Small intestine (tissue), 7 donors: Measurements from ENCODE around the gene C6orf15. TPM values are rescaled to one million over a fixed set of nuclear protein-coding genes. Genes with fewer than 3 reads are reported as not detected.

ENCODE experiments used
- DNase-seq, 2 donors: peaks; one replicate each; pipeline versions ENCODE4 v3.0.0 to v3.0.0-alpha.2; 2013
- FAIRE-seq: peaks from 2 replicates; lab custom pipeline; 2012; peaks lifted over from hg19 to GRCh38; lab: Jason Lieb, UNC
- H3K27ac ChIP-seq, 3 donors: one replicate each; pipeline ENCODE4 v1.5.1; 2013; ENCODE audit warnings: low read length in 2 of 3, mild to moderate bottlenecking in 2 of 3, control low read depth in 1 of 3, inconsistent platforms in 1 of 3, low read depth in 1 of 3, moderate library complexity in 1 of 3
- H3K27me3 ChIP-seq, 3 donors: one replicate each; pipeline ENCODE4 v1.6.1; 2013; ENCODE audit warnings: low read length in 3 of 3, inconsistent platforms in 1 of 3; ENCODE audit not compliant: control insufficient read depth in 3 of 3, insufficient read depth in 3 of 3
- H3K36me3 ChIP-seq, 3 donors: one replicate each; pipeline ENCODE4 v1.6.1; 2013; ENCODE audit warnings: low read length in 3 of 3, inconsistent platforms in 1 of 3, low read depth in 1 of 3, mild to moderate bottlenecking in 1 of 3, moderate library complexity in 1 of 3; ENCODE audit not compliant: control insufficient read depth in 3 of 3, insufficient read depth in 2 of 3
- H3K4me1 ChIP-seq, 3 donors: one replicate each; pipeline ENCODE4 v1.6.1; 2013; ENCODE audit warnings: low read length in 2 of 3, inconsistent platforms in 1 of 3, low read depth in 1 of 3, mild to moderate bottlenecking in 1 of 3, moderate library complexity in 1 of 3; ENCODE audit not compliant: control insufficient read depth in 3 of 3, insufficient read depth in 2 of 3
- H3K4me3 ChIP-seq, 3 donors: one replicate each; pipeline ENCODE4 v1.5.1; 2013; ENCODE audit warnings: low read length in 3 of 3, control low read depth in 1 of 3, inconsistent platforms in 1 of 3, low read depth in 1 of 3, mild to moderate bottlenecking in 1 of 3, moderate library complexity in 1 of 3
- H3K9me3 ChIP-seq, 2 donors: one replicate each; pipeline ENCODE4 v1.6.1; 2013; ENCODE audit warnings: low read depth in 1 of 2, low read length in 1 of 2; ENCODE audit not compliant: control insufficient read depth in 2 of 2, insufficient read depth in 1 of 2
- WGBS, 3 donors: extraction: QIAGEN DNeasy Blood & Tissue Kit; methylation state at CpG; one replicate each; pipeline ENCODE4 v1.1.7; 2013; 5-methylcytosine and 5-hydroxymethylcytosine counted together
- polyA plus RNA-seq, 4 donors: library from polyadenylated mRNA; stranded (reverse) in 3 of 4; unstranded in 1 of 4; fragments of 200-250 nt in 3 of 4; fragments of 120-200 nt in 1 of 4; gene quantifications; one replicate each; pipeline versions ENCODE4 v1.2.1 to v1.2.3, GENCODE V29; 2013
- donor health status: healthy with polysubstance abuse.
- donor health status: control.
- donor health status: control.
- donor health status: Bipolar disorder and iron deficiency.
- donor health status: healthy.

Gene C6orf15
- polyA plus RNA-seq, 4 donors: not detected

- Histone ChIP-seq H3K9me3 (no peaks in the 10 kb centered on the region), H3K36me3 (peaks cover 0 to 44% (median 0%) of the 10 kb centered on the region in 3 donors), H3K4me1 (peaks cover 0 to 7% (median 5%) of the 10 kb centered on the region in 3 donors), H3K4me3 (no peak overlapping the region), H3K27me3 (no peaks in the 10 kb centered on the region), H3K27ac (no peak overlapping the region)
- DNase-seq: no peak
- no peak for FAIRE-seq
- 88 to 93% (median 91%) methylated on average over 7 of the region's 7 CpGs for WGBS, 3 donors
Measured at GRCh38 chr6:31152781-31153180, 40.4 kb upstream of the C6orf15 start.

GRCh38 chr6:31149827-31150447, 37.6 kb upstream of the C6orf15 start:
- H3K27me3 ChIP-seq: no peaks in the 10 kb centered on the region
- WGBS, 3 donors: 75 to 90% (median 84%) methylated on average over 6 of the region's 6 CpGs
- H3K4me1 ChIP-seq: peaks cover 0 to 3% (median 0%) of the 10 kb centered on the region in 3 donors
- H3K36me3 ChIP-seq: peaks cover 0 to 48% (median 0%) of the 10 kb centered on the region in 3 donors
- H3K27ac ChIP-seq: no peak overlapping the region
- H3K9me3 ChIP-seq: no peaks in the 10 kb centered on the region
- no peak overlapping the region for H3K4me3 ChIP-seq
- FAIRE-seq (no peak), DNase-seq (no peak)

DNA sequence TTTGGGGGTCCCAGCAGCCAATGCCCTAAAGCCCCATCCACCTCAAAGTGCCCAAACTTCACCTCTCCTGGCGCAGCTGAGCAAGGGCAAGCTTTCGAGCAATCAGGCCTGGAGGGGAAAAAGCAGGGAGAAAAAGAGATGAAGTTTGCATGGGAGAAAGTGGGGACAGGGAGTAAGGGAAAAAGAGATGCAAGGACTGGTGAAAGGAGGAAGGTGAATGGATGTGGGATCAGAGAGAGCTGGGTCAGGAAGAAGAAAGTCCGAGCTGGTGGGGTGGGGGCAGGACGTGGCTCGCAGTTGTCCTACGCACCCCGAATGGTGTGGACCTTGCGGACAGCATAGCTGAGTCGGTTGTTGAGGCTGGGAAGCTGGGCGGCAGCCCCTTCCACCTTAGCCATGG, 33.0 kb upstream of the C6orf15 start:
- FAIRE-seq (no peak), DNase-seq (no peak)
- Histone ChIP-seq H3K27ac (peak overlapping the region in 2 of 3 donors; percentile 86 to 95), H3K36me3 (peaks cover 0 to 48% (median 0%) of the 10 kb centered on the region in 3 donors), H3K4me1 (peaks cover 0 to 5% (median 3%) of the 10 kb centered on the region in 3 donors), H3K9me3 (no peaks in the 10 kb centered on the region), H3K4me3 (no peak overlapping the region), H3K27me3 (no peaks in the 10 kb centered on the region)
- 49 to 76% (median 68%) methylated on average over 10 of the region's 10 CpGs for WGBS, 3 donors

DNA sequence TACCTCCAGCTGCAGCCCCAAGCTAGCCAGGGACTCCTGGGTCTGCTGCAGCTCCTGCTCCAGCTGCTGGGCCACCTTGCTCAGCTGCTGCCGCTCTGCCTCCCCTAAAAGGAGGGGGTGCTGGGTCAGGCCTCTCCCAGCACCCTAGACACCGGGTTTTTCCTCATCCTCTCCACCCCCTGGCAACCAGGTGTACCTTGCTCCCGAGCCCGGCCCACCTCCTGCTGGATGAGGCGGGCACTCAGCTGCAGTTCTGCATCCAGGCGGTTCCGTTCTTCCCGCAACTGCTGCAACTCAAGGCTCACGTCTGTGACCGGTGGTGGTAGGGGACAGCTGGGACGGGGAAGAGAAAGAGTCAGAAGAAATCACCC, 32.6 kb upstream of the C6orf15 start:
- DNase-seq: peak in 1 of 2 donors; percentile 88
- Histone ChIP-seq H3K36me3 (peaks cover 0 to 44% (median 0%) of the 10 kb centered on the region in 3 donors), H3K27ac (peak overlapping the region in 2 of 3 donors; percentile 86 to 95), H3K9me3 (no peaks in the 10 kb centered on the region), H3K4me3 (peak overlapping the region in 1 of 3 donors; percentile 31), H3K4me1 (peaks cover 0 to 5% (median 3%) of the 10 kb centered on the region in 3 donors), H3K27me3 (no peaks in the 10 kb centered on the region)
- WGBS, 3 donors: 23 to 61% (median 46%) methylated on average over 11 of the region's 11 CpGs
- FAIRE-seq: no peak

GRCh38 chr6:31144296-31144969, 32.1 kb upstream of the C6orf15 start:
- H3K36me3 ChIP-seq: peaks cover 0 to 42% (median 0%) of the 10 kb centered on the region in 3 donors
- H3K9me3 ChIP-seq: no peaks in the 10 kb centered on the region
- no peak for FAIRE-seq
- 16 to 63% (median 39%) methylated on average over 18 of the region's 18 CpGs for WGBS, 3 donors
- peak overlapping the region; percentile 4 to 95 (median 86) for H3K27ac ChIP-seq
- H3K4me1 ChIP-seq: peaks cover 0 to 5% (median 3%) of the 10 kb centered on the region in 3 donors
- peak; percentile 47 to 95 for DNase-seq
- H3K4me3 ChIP-seq: peak overlapping the region in 1 of 3 donors; percentile 31
- no peaks in the 10 kb centered on the region for H3K27me3 ChIP-seq

DNA sequence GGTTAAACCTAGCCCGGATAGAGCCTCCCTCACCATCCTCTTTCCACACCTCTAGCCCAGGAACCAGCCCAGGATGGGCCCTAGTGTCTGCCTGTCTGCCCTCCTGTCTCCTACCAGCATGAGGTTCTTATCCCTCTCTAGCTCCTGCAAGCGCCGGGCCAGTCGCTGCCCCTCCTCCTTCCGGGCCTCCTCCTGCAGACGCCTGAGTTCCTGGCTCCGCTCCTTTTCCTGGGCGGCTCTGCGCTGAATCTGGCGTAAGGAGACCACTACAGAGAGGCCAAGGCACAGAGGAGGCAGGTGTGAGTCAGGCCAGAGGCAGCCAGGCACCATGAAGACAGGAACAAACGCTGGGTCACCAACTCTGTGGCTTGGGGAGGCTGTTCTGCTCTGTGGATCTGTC, 30.8 kb upstream of the C6orf15 start:
- peak overlapping the region in 2 of 3 donors; percentile 41 to 95 for H3K27ac ChIP-seq
- H3K27me3 ChIP-seq: no peaks in the 10 kb centered on the region
- peaks cover 0 to 5% (median 3%) of the 10 kb centered on the region in 3 donors for H3K4me1 ChIP-seq
- no peaks in the 10 kb centered on the region for H3K9me3 ChIP-seq
- H3K4me3 ChIP-seq: no peak overlapping the region
- FAIRE-seq: no peak
- WGBS, 3 donors: 46 to 55% (median 49%) methylated on average over 11 of the region's 11 CpGs
- DNase-seq: no peak
- peaks cover 0 to 34% (median 0%) of the 10 kb centered on the region in 3 donors for H3K36me3 ChIP-seq

GRCh38 chr6:31142361-31142761, 30.0 kb upstream of the C6orf15 start:
- Histone ChIP-seq H3K4me3 (no peak overlapping the region), H3K27me3 (no peaks in the 10 kb centered on the region), H3K9me3 (no peaks in the 10 kb centered on the region), H3K4me1 (peaks cover 0 to 9% (median 5%) of the 10 kb centered on the region in 3 donors), H3K36me3 (peaks cover 0 to 32% (median 0%) of the 10 kb centered on the region in 3 donors), H3K27ac (no peak overlapping the region)
- 49 to 82% (median 75%) methylated on average over 2 of the region's 2 CpGs for whole genome bisulfite sequencing, 3 donors
- FAIRE-seq (no peak), DNase-seq (no peak)

DNA sequence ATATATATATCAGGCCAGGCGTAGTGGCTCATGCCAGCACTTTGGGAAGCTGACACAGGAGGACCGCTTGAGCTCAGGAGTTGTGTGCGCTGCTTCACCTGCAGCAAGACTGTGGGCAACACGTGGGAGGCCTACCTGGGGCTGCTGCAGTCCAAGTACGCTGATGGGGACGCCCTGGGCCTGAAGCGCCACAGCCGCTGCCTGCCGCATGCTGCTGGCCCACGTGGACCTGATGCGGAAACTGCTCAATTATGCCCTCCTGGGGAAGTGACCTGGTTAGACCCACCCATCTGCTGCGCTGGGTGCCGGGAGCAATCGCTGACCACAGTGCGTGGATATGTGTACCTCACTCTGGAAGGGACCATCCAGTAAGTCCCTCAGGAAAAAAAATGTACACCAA, 28.3 kb upstream of the C6orf15 start:
- FAIRE-seq (no peak), DNase-seq (no peak)
- Histone ChIP-seq H3K4me3 (no peak overlapping the region), H3K27ac (no peak overlapping the region), H3K4me1 (peaks cover 0 to 9% (median 5%) of the 10 kb centered on the region in 3 donors), H3K27me3 (no peaks in the 10 kb centered on the region), H3K36me3 (peaks cover 0 to 28% (median 0%) of the 10 kb centered on the region in 3 donors), H3K9me3 (no peaks in the 10 kb centered on the region)
- 84 to 88% (median 86%) methylated on average over 14 to 15 of the region's 15 CpGs for WGBS, 3 donors
